ENCODE measurements around the gene MDGA2. TPM values are rescaled to one million over a fixed set of nuclear protein-coding genes. Genes with fewer than 3 reads are reported as not detected.

Gene MDGA2
- total RNA-seq, 1 donor from 2014 or later = not detected

GRCh38 chr14:47507861-47508260 is 167.5 kb downstream of the MDGA2 start:
- no peak overlapping the region for H3K4me3 Mint-ChIP-seq

GRCh38 chr14:47500369-47500768 is 175.0 kb downstream of the MDGA2 start:
- intact Hi-C loops (cut with micrococcal nuclease) = no loop called here

More at GRCh38 chr14:47507861-47508260, 167.5 kb downstream of the MDGA2 start:
- intact Hi-C loops (cut with micrococcal nuclease) = no loop called here
- no peaks in the 10 kb centered on the region for H3K27me3 Mint-ChIP-seq
- ChIA-PET POLR2A (no interaction called here), CTCF (no interaction called here)
- H3K36me3 Mint-ChIP-seq (ENCODE audit: low read depth) = no peaks in the 10 kb centered on the region
- no peak overlapping the region for H3K27ac Mint-ChIP-seq
- ATAC-seq (ENCODE audit: low read depth) (no peak), DNase-seq (no peak)
- no peak for TF ChIP-seq CTCF (IDR thresholded peaks at IDR 0.05)
- H3K4me1 Mint-ChIP-seq = no peaks in the 10 kb centered on the region
- H3K9me3 Mint-ChIP-seq = no peaks in the 10 kb centered on the region

GRCh38 chr14:47490766-47491165 is 184.6 kb downstream of the MDGA2 start:
- intact Hi-C loops (cut with micrococcal nuclease) = no loop called here
- ATAC-seq (ENCODE audit: low read depth) (no peak), DNase-seq (no peak)
- H3K4me1 Mint-ChIP-seq = no peaks in the 10 kb centered on the region
- no peaks in the 10 kb centered on the region for H3K27me3 Mint-ChIP-seq
- no peaks in the 10 kb centered on the region for H3K36me3 Mint-ChIP-seq (ENCODE audit: low read depth)
- ChIA-PET CTCF (no interaction called here), POLR2A (no interaction called here)
- TF ChIP-seq CTCF (IDR thresholded peaks at IDR 0.05) = no peak
- H3K9me3 Mint-ChIP-seq = peaks cover 7% of the 10 kb centered on the region
- H3K4me3 Mint-ChIP-seq = no peak overlapping the region
- H3K27ac Mint-ChIP-seq = no peak overlapping the region

More at GRCh38 chr14:47500369-47500768, 175.0 kb downstream of the MDGA2 start:
- H3K27ac Mint-ChIP-seq = no peak overlapping the region
- H3K27me3 Mint-ChIP-seq = no peaks in the 10 kb centered on the region
- ChIA-PET POLR2A (no interaction called here), CTCF (no interaction called here)
- no peaks in the 10 kb centered on the region for H3K36me3 Mint-ChIP-seq (ENCODE audit: low read depth)
- no peak overlapping the region for H3K4me3 Mint-ChIP-seq
- no peak for TF ChIP-seq CTCF (IDR thresholded peaks at IDR 0.05)
- DNase-seq = no peak
- no peaks in the 10 kb centered on the region for H3K4me1 Mint-ChIP-seq
- H3K9me3 Mint-ChIP-seq = peaks cover under 1% of the 10 kb centered on the region
- ATAC-seq (ENCODE audit: low read depth) = no peak

GRCh38 chr14:47490353-47490752 is 185.1 kb downstream of the MDGA2 start:
- peaks cover 6% of the 10 kb centered on the region for H3K9me3 Mint-ChIP-seq
- no peaks in the 10 kb centered on the region for H3K27me3 Mint-ChIP-seq
- no peaks in the 10 kb centered on the region for H3K4me1 Mint-ChIP-seq
- no peak overlapping the region for H3K27ac Mint-ChIP-seq
- TF ChIP-seq CTCF (IDR thresholded peaks at IDR 0.05) = no peak
- ATAC-seq (ENCODE audit: low read depth) = no peak
- intact Hi-C loops (cut with micrococcal nuclease) = no loop called here
- no peaks in the 10 kb centered on the region for H3K36me3 Mint-ChIP-seq (ENCODE audit: low read depth)
- ChIA-PET CTCF (no interaction called here), POLR2A (no interaction called here)
- H3K4me3 Mint-ChIP-seq = no peak overlapping the region
- no peak for DNase-seq

- no peaks in the 10 kb centered on the region for H3K27me3 Mint-ChIP-seq
- H3K27ac Mint-ChIP-seq = no peak overlapping the region
- no peak for DNase-seq
- H3K4me3 Mint-ChIP-seq = no peak overlapping the region
- TF ChIP-seq CTCF (IDR thresholded peaks at IDR 0.05) = no peak
- no peaks in the 10 kb centered on the region for H3K9me3 Mint-ChIP-seq
- CTCF ChIA-PET = no interaction called here
- POLR2A ChIA-PET = no interaction called here
- H3K36me3 Mint-ChIP-seq (ENCODE audit: low read depth) = no peaks in the 10 kb centered on the region
- intact Hi-C loops (cut with micrococcal nuclease) = no loop called here
- ATAC-seq (ENCODE audit: low read depth) = no peak
- no peaks in the 10 kb centered on the region for H3K4me1 Mint-ChIP-seq
Observed at GRCh38 chr14:47485421-47485820, 190.0 kb downstream of the MDGA2 start.

All from activated B cell treated with CpG ODN at 0.5 μM for 24 hours (primary cell).